Activated CD4-positive, CD25-positive, alpha-beta regulatory T cell treated with anti-CD3 and anti-CD28 coated beads, Interleukin-2, amount 50 U/mL, for 16 hours (primary cell): ENCODE measurements around the gene TNFRSF14.
"Not testable (repeated sequence)": the region's sequence is repeated elsewhere in the genome, so short reads cannot be mapped to it uniquely, and the experiment has no call there.

Experiments
- DNase-seq: peaks from one replicate; pipeline ENCODE4 v3.0.0-alpha.2; 2020; ENCODE audit warnings: low read depth, low spot score

TNFRSF14 gene

GRCh38 chr1:2538376-2538775 is 17.8 kb upstream of the TNFRSF14 start:
- DNase-seq = no peak

GRCh38 chr1:2538872-2539271 is 17.3 kb upstream of the TNFRSF14 start:
- no peak for DNase-seq

GRCh38 chr1:2539312-2539907 is 16.8 kb upstream of the TNFRSF14 start:
- no peak for DNase-seq

- no peak for DNase-seq
Measured at GRCh38 chr1:2540816-2541492, 15.2 kb upstream of the TNFRSF14 start.

GRCh38 chr1:2541619-2542245 is 14.4 kb upstream of the TNFRSF14 start:
- DNase-seq = no peak

GRCh38 chr1:2542246-2542915 is 13.8 kb upstream of the TNFRSF14 start:
- no peak for DNase-seq

- no peak for DNase-seq
Measured at GRCh38 chr1:2543543-2544092, 12.6 kb upstream of the TNFRSF14 start.

GRCh38 chr1:2544093-2544874 is 11.9 kb upstream of the TNFRSF14 start:
- DNase-seq = no peak

GRCh38 chr1:2544875-2545640 is 11.1 kb upstream of the TNFRSF14 start:
- no peak for DNase-seq

GRCh38 chr1:2545754-2546514 is 10.2 kb upstream of the TNFRSF14 start:
- DNase-seq = peak; percentile 76

- peak; percentile 76 for DNase-seq
Measured at GRCh38 chr1:2546515-2547209, 9.5 kb upstream of the TNFRSF14 start.

- DNase-seq = no peak
Measured at GRCh38 chr1:2547210-2548067, 8.7 kb upstream of the TNFRSF14 start.

GRCh38 chr1:2548068-2548589 is 8.0 kb upstream of the TNFRSF14 start:
- peak; percentile 69 for DNase-seq

- not testable (repeated sequence) for DNase-seq
Measured at GRCh38 chr1:2549367-2550029, 6.7 kb upstream of the TNFRSF14 start.

GRCh38 chr1:2550309-2550861 is 5.8 kb upstream of the TNFRSF14 start:
- not testable (repeated sequence) for DNase-seq

- not testable (repeated sequence) for DNase-seq
Measured at GRCh38 chr1:2551544-2551943, 4.6 kb upstream of the TNFRSF14 start.

GRCh38 chr1:2552189-2552588 is 4.0 kb upstream of the TNFRSF14 start:
- DNase-seq = no peak
